ENCODE measurements around the gene RRAS.
A peak's percentile ranks its signal among the peaks of the same experiment; 100 is the strongest.

RRAS gene

DNA sequence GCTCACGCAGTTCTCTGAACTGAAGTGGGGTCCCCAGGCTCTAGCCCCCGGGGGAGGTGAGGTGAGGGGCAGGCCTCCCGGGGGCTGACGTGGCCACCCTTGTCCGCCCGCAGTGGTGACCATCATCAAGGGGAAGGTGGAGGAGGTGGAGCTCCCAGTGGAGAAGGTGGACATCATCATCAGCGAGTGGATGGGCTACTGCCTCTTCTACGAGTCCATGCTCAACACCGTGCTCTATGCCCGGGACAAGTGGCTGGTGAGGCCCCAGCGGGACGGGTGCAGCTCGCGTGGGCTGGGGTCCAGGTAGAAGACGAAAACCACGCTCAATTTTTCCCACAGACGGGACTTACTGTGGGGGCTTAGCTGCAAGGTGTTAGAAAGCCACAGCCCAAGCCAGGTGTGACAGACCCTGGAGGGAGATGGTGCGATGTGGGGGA is 43.9 kb upstream of the RRAS start:
- H3K27me3 ChIP-seq (ENCODE audit: control insufficient read depth, insufficient read depth, low read length): no peaks in the 10 kb centered on the region
- peaks cover 19% of the 10 kb centered on the region for H3K4me1 ChIP-seq (ENCODE audit: control insufficient read depth, insufficient read depth, low read length)
- no peaks in the 10 kb centered on the region for H3K9me3 ChIP-seq (ENCODE audit: control insufficient read depth, insufficient read depth, low read depth, low read length)
- H3K4me3 ChIP-seq (ENCODE audit: low read depth, low read length): no peak overlapping the region
- H3K9ac ChIP-seq (ENCODE audit: low read length): no peak overlapping the region
- no peak overlapping the region for H3K27ac ChIP-seq (ENCODE audit: low read depth, low read length)
- peaks cover 71% of the 10 kb centered on the region for H3K36me3 ChIP-seq (ENCODE audit: control insufficient read depth, insufficient read depth, low read length)

DNA sequence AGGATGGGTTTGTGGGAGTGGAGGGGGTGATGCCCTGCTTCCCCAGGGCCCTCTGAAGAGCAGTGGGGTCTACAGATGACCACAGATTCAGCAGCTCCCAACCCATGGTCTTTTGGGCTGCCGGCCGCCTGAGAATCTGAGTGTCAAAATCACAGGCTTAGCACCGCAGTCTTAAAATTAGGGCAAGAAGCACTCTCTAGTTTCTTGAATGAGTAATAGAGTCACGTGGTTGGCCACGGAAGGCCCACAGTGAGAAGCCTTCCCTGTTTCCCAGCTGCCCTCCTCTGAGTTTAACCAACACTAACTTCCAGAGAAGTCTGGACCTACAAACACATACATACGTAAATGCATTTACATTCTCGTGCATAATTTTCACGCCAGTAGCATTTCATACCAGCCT is 42.3 kb upstream of the RRAS start:
- Histone ChIP-seq H3K27ac (ENCODE audit: low read depth, low read length) (no peak overlapping the region), H3K4me1 (ENCODE audit: control insufficient read depth, insufficient read depth, low read length) (peaks cover 18% of the 10 kb centered on the region), H3K9me3 (ENCODE audit: control insufficient read depth, insufficient read depth, low read depth, low read length) (no peaks in the 10 kb centered on the region), H3K9ac (ENCODE audit: low read length) (no peak overlapping the region), H3K4me3 (ENCODE audit: low read depth, low read length) (no peak overlapping the region), H3K27me3 (ENCODE audit: control insufficient read depth, insufficient read depth, low read length) (no peaks in the 10 kb centered on the region), H3K36me3 (ENCODE audit: control insufficient read depth, insufficient read depth, low read length) (peaks cover 58% of the 10 kb centered on the region)

DNA sequence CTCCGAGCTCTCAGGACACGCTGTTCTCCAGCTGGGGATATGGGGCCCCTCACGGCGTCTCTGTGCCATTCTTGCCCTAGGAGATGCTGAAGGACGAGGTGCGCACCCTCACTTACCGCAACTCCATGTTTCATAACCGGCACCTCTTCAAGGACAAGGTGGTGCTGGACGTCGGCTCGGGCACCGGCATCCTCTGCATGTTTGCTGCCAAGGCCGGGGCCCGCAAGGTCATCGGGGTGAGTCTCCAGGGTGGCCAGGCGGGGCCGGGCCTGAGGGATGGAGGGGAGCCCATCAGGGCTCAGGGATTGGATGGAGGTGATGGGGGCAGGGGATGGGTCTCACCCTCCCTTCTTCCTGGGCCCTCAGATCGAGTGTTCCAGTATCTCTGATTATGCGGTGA is 41.9 kb upstream of the RRAS start:
- H3K27me3 ChIP-seq (ENCODE audit: control insufficient read depth, insufficient read depth, low read length): no peaks in the 10 kb centered on the region
- H3K9ac ChIP-seq (ENCODE audit: low read length): no peak overlapping the region
- H3K4me1 ChIP-seq (ENCODE audit: control insufficient read depth, insufficient read depth, low read length): peaks cover 18% of the 10 kb centered on the region
- H3K9me3 ChIP-seq (ENCODE audit: control insufficient read depth, insufficient read depth, low read depth, low read length): no peaks in the 10 kb centered on the region
- no peak overlapping the region for H3K4me3 ChIP-seq (ENCODE audit: low read depth, low read length)
- H3K36me3 ChIP-seq (ENCODE audit: control insufficient read depth, insufficient read depth, low read length): peaks cover 53% of the 10 kb centered on the region
- H3K27ac ChIP-seq (ENCODE audit: low read depth, low read length): no peak overlapping the region

DNA sequence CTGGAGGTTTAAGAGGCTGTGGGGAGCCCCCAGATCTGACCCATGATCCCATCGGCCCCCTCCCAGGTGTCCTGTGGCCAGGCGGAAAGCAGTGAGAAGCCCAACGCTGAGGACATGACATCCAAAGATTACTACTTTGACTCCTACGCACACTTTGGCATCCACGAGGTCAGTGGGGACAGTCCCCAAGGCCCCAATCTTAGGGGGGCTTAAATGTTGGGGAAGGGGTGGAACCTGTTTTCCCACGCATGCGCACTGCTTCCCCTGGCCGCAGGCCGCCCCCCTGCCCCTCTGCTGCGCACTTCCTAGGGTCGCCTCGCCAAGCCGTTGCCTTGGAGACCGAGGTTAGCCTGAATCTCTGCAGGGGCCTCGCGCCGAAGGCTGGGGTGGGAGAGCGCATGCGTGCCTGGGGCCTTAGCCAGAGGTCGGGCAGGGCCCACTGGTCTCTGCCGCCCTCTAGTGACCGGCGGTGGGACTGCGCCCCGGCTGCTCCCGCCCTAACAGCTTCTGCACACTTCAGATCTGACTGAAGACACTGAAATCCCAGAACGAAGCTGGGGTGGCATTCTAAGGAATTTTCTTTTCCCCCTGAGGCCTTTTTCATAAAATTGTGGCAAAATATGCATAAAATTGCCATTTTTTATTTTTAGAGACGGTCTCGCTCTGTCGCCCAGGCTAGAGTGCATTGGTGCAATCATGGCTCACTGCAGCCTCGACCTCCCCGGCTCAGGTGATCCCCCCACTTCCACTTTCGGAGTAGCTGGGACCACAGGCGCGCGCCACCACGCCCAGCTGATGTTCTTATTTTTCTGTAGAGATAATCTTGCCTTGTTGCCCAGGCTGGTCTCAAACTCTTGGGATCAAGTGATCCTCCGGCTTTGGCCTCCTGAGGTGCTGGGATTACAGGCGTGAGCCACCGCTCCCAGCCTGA is 40.7 kb upstream of the RRAS start:
- Histone ChIP-seq H3K27me3 (ENCODE audit: control insufficient read depth, insufficient read depth, low read length) (no peaks in the 10 kb centered on the region), H3K4me1 (ENCODE audit: control insufficient read depth, insufficient read depth, low read length) (peaks cover 18% of the 10 kb centered on the region), H3K9me3 (ENCODE audit: control insufficient read depth, insufficient read depth, low read depth, low read length) (no peaks in the 10 kb centered on the region), H3K9ac (ENCODE audit: low read length) (no peak overlapping the region), H3K27ac (ENCODE audit: low read depth, low read length) (no peak overlapping the region; the same call in 1 of the 2 replicates), H3K4me3 (ENCODE audit: low read depth, low read length) (peak overlapping the region; percentile 42), H3K36me3 (ENCODE audit: control insufficient read depth, insufficient read depth, low read length) (peaks cover 46% of the 10 kb centered on the region)

DNA sequence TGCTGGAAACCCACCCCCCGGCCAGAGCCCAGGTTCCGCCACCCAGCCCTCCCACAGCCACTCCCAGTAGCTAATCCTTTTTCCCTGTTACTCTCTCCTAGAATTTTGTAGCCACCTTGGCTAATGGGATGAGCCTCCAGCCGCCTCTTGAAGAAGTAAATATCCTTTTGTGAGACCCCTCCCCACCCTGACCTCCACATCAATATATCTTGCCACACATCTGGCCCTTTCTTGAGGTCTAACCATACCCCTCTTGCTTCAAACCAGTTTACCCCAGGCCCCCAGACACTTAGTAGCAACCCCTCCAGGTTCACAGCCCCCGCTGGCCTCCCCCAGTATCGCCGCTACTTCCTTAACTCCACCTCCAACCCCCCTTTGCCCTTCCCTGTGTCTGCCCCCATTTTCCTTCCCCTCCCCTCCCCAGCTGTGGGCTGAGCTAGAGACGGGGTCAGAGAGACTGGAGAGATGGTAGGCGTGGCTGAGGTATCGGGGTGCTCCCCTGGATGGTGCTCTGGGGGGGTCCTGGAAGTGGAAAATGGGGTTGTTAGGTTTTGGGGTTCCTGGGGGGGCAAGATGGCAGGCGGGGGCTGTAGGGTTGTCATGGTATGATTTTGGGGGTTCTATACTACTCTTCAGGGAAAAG is 39.9 kb upstream of the RRAS start:
- Histone ChIP-seq H3K9ac (ENCODE audit: low read length) (no peak overlapping the region), H3K36me3 (ENCODE audit: control insufficient read depth, insufficient read depth, low read length) (peaks cover 38% of the 10 kb centered on the region), H3K9me3 (ENCODE audit: control insufficient read depth, insufficient read depth, low read depth, low read length) (no peaks in the 10 kb centered on the region), H3K27me3 (ENCODE audit: control insufficient read depth, insufficient read depth, low read length) (no peaks in the 10 kb centered on the region), H3K4me3 (ENCODE audit: low read depth, low read length) (peak overlapping the region; percentile 42), H3K27ac (ENCODE audit: low read depth, low read length) (no peak overlapping the region; the same call in 1 of the 2 replicates), H3K4me1 (ENCODE audit: control insufficient read depth, insufficient read depth, low read length) (peaks cover 20% of the 10 kb centered on the region)

DNA sequence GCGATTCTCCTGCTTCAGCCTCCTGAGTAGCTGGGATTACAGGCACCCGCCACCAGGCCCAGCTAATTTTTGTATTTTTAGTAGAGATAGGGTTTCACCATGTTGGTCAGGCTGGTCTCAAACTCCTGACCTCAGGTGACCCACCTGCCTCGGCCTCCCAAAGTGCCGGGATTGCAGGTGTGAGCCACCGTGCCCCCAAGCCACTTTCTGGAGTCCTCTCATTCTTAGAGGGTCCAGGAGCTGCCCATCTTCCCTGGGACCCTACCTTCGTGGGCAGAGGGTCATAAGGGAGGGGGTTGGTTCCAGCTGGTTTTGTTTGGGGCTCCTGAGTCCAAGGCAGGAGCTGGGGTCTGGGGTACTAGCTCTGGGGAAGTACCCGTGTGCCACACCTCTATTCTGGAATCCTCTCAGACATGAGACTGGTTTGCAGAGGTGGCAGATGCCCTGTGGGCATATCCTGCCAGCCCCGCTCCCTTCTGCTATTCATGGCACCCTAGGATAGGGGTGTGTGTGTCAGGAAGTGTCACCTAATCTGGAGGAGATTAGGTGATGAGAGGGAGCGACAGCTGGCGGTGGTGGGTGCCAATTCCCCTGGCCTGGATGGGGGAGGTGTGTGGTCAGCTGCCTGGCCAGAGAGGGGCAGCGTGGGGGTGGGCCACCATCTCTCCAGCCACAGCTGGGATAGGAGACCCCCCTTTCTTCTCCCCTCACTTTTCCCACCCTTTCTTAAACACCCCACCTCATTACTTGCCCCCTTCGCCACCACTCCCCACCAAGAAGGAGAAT is 39.2 kb upstream of the RRAS start:
- Histone ChIP-seq H3K4me3 (ENCODE audit: low read depth, low read length) (peak overlapping the region; percentile 42; the same call in 1 of the 2 replicates), H3K9ac (ENCODE audit: low read length) (no peak overlapping the region), H3K36me3 (ENCODE audit: control insufficient read depth, insufficient read depth, low read length) (peaks cover 31% of the 10 kb centered on the region), H3K4me1 (ENCODE audit: control insufficient read depth, insufficient read depth, low read length) (peaks cover 21% of the 10 kb centered on the region), H3K9me3 (ENCODE audit: control insufficient read depth, insufficient read depth, low read depth, low read length) (no peaks in the 10 kb centered on the region), H3K27ac (ENCODE audit: low read depth, low read length) (no peak overlapping the region), H3K27me3 (ENCODE audit: control insufficient read depth, insufficient read depth, low read length) (no peaks in the 10 kb centered on the region)

DNA sequence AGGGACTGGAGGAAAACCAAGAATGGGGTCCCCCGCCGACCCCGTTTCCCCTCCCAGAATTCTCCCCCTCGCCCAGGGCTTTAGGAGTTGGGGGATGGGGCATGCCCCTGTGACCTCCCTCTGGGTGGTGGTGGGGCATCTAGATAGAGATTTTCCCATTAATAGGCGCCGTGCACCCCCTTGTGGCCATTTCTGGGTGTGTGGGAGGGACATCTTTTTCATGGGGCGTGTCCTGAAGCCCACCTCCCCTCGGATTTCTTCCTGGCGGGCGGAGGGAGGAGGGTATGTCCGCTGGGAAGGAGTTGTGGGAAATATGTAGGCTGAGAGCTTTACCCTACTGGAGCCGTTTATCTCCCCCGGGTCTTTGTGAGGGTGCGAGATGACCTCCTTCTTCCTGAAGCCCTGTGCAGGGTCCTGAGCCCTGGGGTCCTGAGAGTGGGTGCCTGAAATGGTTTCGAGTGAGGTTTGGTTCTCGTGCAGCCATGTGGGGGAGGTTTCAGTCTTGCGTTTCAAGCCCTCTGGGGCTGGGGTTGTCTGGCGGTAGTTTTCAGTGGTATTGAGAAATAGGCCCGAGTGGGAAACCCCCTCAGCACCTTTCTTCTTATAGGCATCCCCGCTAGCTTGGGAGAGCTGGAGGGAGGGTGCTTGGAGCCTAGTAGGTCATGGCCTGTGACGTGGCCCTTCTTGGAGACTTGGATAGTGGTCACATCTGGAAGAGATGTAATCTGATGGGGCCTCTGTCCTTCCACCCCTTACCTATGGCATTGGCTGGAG is 38.1 kb upstream of the RRAS start:
- Histone ChIP-seq H3K27ac (ENCODE audit: low read depth, low read length) (peak overlapping the region; percentile 94), H3K4me3 (ENCODE audit: low read depth, low read length) (peak overlapping the region; percentile 88), H3K4me1 (ENCODE audit: control insufficient read depth, insufficient read depth, low read length) (peaks cover 21% of the 10 kb centered on the region), H3K36me3 (ENCODE audit: control insufficient read depth, insufficient read depth, low read length) (peaks cover 30% of the 10 kb centered on the region), H3K9ac (ENCODE audit: low read length) (peak overlapping the region; percentile 97), H3K27me3 (ENCODE audit: control insufficient read depth, insufficient read depth, low read length) (no peaks in the 10 kb centered on the region), H3K9me3 (ENCODE audit: control insufficient read depth, insufficient read depth, low read depth, low read length) (no peaks in the 10 kb centered on the region)

DNA sequence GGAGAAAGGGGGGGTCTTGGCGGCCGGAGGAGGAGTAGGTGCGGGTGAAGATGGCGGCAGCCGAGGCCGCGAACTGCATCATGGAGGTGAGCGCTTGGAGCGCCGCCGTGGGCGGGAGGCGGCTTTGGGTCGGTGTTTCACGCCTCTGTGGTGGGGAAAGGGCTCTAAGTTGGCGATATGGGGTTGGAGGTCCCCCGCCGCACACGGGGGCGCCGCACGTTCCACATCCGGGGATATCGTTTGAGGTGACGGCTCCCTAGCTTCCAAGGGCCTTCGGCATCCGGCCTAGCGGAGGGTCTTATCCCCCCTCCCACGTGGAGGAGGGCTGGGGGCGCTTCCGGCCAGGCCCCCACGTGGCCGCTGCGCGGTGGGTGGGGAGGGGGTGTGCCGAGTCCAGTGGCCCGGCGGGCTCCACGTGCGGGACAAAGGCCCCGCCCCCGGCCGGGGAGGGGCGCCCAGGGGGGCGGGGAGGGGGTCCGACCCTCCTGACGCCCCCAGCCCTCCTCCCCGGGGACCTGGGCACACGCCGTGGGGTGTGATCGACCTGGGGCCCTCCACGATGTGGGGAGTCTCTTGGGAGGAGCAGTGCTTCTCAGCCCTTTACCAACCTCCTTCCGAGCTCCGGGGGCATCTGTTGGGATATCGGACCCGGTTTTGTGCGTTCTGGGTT is 37.4 kb upstream of the RRAS start, which contains the start of gene PRMT1:
Gene PRMT1 (plus strand): TSS at position 41 of the 670 bp plus-strand sequence. CDS start 10 bp downstream, at position 51.
- Histone ChIP-seq H3K27ac (ENCODE audit: low read depth, low read length) (peak within 1 kb of the TSS; percentile 98), H3K4me1 (ENCODE audit: control insufficient read depth, insufficient read depth, low read length) (peaks cover 21% of the 10 kb centered on the region), H3K36me3 (ENCODE audit: control insufficient read depth, insufficient read depth, low read length) (peaks cover 24% of the 10 kb centered on the region), H3K27me3 (ENCODE audit: control insufficient read depth, insufficient read depth, low read length) (no peaks in the 10 kb centered on the region), H3K4me3 (ENCODE audit: low read depth, low read length) (peak within 1 kb of the TSS; percentile 88), H3K9ac (ENCODE audit: low read length) (peak within 1 kb of the TSS; percentile 97), H3K9me3 (ENCODE audit: control insufficient read depth, insufficient read depth, low read depth, low read length) (no peaks in the 10 kb centered on the region)

DNA sequence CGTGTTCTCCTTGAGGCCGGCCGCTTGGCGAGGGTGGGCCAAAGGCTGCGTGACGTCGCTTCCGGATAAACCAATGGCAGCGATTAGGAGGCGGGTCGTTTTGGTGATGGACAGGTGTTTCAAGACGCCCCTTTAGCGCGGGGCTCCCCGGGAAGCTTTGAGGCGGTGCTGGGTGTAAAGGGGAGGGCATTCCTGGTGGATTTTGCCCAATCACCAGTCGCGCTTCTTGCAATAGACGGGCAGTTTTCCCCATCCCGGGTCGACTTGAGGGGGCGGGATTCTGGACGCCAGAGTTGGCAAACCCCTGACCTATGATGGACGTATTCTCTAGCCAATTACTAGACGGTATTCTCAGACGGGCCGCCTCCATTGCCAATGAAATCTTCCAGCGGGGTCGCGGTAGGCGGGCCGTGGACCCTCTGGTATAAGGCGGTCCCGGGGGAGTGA is 36.9 kb upstream of the RRAS start:
- Histone ChIP-seq H3K4me3 (ENCODE audit: low read depth, low read length) (peak overlapping the region; percentile 88), H3K4me1 (ENCODE audit: control insufficient read depth, insufficient read depth, low read length) (peaks cover 25% of the 10 kb centered on the region), H3K27ac (ENCODE audit: low read depth, low read length) (peak overlapping the region; percentile 98), H3K36me3 (ENCODE audit: control insufficient read depth, insufficient read depth, low read length) (peaks cover 18% of the 10 kb centered on the region), H3K27me3 (ENCODE audit: control insufficient read depth, insufficient read depth, low read length) (no peaks in the 10 kb centered on the region), H3K9ac (ENCODE audit: low read length) (peak overlapping the region; percentile 97), H3K9me3 (ENCODE audit: control insufficient read depth, insufficient read depth, low read depth, low read length) (no peaks in the 10 kb centered on the region)

All from HUES6 (cell line).